Measurements from ENCODE around the gene TMEM129. TPM values are rescaled to one million over a fixed set of nuclear protein-coding genes. Genes with fewer than 3 reads are reported as not detected.

The TMEM129 gene
- total and polyA plus RNA-seq, 2 donors: 15.1 to 23.2 TPM

DNA sequence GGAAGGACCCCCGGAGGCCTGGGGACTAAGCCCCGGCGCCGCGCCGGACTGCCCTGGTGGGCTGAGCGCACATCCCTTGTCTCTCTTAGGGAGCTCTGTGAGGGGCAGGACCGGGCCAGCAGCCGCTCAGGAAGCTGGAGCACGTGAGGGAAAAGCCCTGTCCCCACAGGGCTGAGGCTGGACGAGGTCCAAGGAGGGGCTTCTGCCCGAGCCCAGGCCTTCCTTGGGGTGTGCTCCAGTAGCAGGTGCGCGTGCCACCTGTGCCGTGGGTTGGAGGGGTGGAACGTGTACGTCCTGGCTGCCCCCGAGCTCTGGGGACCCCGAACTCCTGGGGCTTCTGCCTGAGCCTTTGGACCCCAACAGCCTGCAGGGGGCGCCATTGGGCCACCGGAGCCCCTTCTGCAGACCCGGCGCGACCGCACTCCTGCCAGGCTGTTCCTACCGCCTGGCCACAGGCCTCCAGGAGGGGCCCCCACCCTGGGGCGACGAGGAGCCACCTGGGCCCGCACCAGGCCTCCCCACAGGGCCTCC is 27.4 kb upstream of the TMEM129 start:
- Histone ChIP-seq H3K4me1 (ENCODE audit: control insufficient read depth in 2 of 2, insufficient read depth in 2 of 2, low read length in 2 of 2) (peaks cover 9 to 37% of the 10 kb centered on the region in 2 donors), H3K9me3 (ENCODE audit: control insufficient read depth in 2 of 2, insufficient read depth in 1 of 2, low read length in 1 of 2) (no peaks in the 10 kb centered on the region), H3K27ac (ENCODE audit: low read depth in 1 of 2, low read length in 1 of 2) (no peak overlapping the region), H3K4me3 (ENCODE audit: low read length in 2 of 2) (no peak overlapping the region), H3K27me3 (ENCODE audit: control insufficient read depth in 2 of 2, insufficient read depth in 1 of 2, low read length in 1 of 2) (peaks cover 0 to 9% of the 10 kb centered on the region in 2 donors), H3K36me3 (ENCODE audit: control insufficient read depth in 2 of 2, insufficient read depth in 2 of 2, low read length in 1 of 2) (peaks cover 21% of the 10 kb centered on the region in 2 donors)
- WGBS: 4% methylated on average over 29 of the region's 29 CpGs
- peak; percentile 55 to 92 (median 80) for DNase-seq (ENCODE audit: low read depth in 6 of 9, low spot score in 9 of 9)

DNA sequence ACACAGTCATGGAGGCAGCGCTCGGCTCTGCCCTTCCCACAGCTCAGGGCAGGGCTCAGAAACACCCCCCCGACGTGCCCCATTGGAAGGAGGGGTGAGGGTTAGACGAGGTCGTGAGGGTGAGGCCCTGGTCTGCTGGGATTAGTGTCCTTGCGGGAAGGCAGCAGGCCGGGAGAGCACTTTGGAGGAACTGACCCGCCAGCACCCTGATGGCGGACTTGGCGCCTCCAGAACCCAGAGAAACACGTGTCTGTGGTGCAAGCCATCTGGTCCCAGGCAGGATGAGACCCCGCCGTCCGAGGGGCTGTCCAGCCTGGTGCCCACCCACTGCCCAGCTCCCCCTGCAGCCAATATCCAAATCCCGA is 26.5 kb upstream of the TMEM129 start:
- 94% methylated on average over 16 of the region's 16 CpGs for WGBS
- Histone ChIP-seq H3K36me3 (ENCODE audit: control insufficient read depth in 2 of 2, insufficient read depth in 2 of 2, low read length in 1 of 2) (peaks cover 24 to 28% of the 10 kb centered on the region in 2 donors), H3K9me3 (ENCODE audit: control insufficient read depth in 2 of 2, insufficient read depth in 1 of 2, low read length in 1 of 2) (no peaks in the 10 kb centered on the region), H3K4me3 (ENCODE audit: low read length in 2 of 2) (no peak overlapping the region), H3K27me3 (ENCODE audit: control insufficient read depth in 2 of 2, insufficient read depth in 1 of 2, low read length in 1 of 2) (peaks cover 0 to 9% of the 10 kb centered on the region in 2 donors), H3K4me1 (ENCODE audit: control insufficient read depth in 2 of 2, insufficient read depth in 2 of 2, low read length in 2 of 2) (peaks cover 5 to 28% of the 10 kb centered on the region in 2 donors), H3K27ac (ENCODE audit: low read depth in 1 of 2, low read length in 1 of 2) (no peak overlapping the region)
- DNase-seq (ENCODE audit: low read depth in 6 of 9, low spot score in 9 of 9): no peak

- Histone ChIP-seq H3K27ac (ENCODE audit: low read depth in 1 of 2, low read length in 1 of 2) (no peak overlapping the region), H3K36me3 (ENCODE audit: control insufficient read depth in 2 of 2, insufficient read depth in 2 of 2, low read length in 1 of 2) (peaks cover 30 to 33% of the 10 kb centered on the region in 2 donors), H3K27me3 (ENCODE audit: control insufficient read depth in 2 of 2, insufficient read depth in 1 of 2, low read length in 1 of 2) (peaks cover 0 to 9% of the 10 kb centered on the region in 2 donors), H3K9me3 (ENCODE audit: control insufficient read depth in 2 of 2, insufficient read depth in 1 of 2, low read length in 1 of 2) (no peaks in the 10 kb centered on the region), H3K4me3 (ENCODE audit: low read length in 2 of 2) (no peak overlapping the region), H3K4me1 (ENCODE audit: control insufficient read depth in 2 of 2, insufficient read depth in 2 of 2, low read length in 2 of 2) (peaks cover 0 to 22% of the 10 kb centered on the region in 2 donors)
- WGBS: 94% methylated on average over 33 of the region's 33 CpGs
- no peak for DNase-seq (ENCODE audit: low read depth in 6 of 9, low spot score in 9 of 9)
These were observed 25.9 kb upstream of the TMEM129 start for GRCh38 chr4:1746919-1747602.

- peaks cover 0 to 9% of the 10 kb centered on the region in 2 donors for H3K27me3 ChIP-seq (ENCODE audit: control insufficient read depth in 2 of 2, insufficient read depth in 1 of 2, low read length in 1 of 2)
- 25% methylated on average over 17 of the region's 17 CpGs for WGBS
- H3K4me3 ChIP-seq (ENCODE audit: low read length in 2 of 2): no peak overlapping the region
- peaks cover 37 to 41% of the 10 kb centered on the region in 2 donors for H3K36me3 ChIP-seq (ENCODE audit: control insufficient read depth in 2 of 2, insufficient read depth in 2 of 2, low read length in 1 of 2)
- no peaks in the 10 kb centered on the region for H3K9me3 ChIP-seq (ENCODE audit: control insufficient read depth in 2 of 2, insufficient read depth in 1 of 2, low read length in 1 of 2)
- H3K4me1 ChIP-seq (ENCODE audit: control insufficient read depth in 2 of 2, insufficient read depth in 2 of 2, low read length in 2 of 2): peaks cover 0 to 15% of the 10 kb centered on the region in 2 donors
- H3K27ac ChIP-seq (ENCODE audit: low read depth in 1 of 2, low read length in 1 of 2): no peak overlapping the region
- peak in 6 of 9 donors; percentile 54 to 81 (median 72) for DNase-seq (ENCODE audit: low read depth in 6 of 9, low spot score in 9 of 9)
These were observed 25.2 kb upstream of the TMEM129 start for GRCh38 chr4:1746265-1746691.

GRCh38 chr4:1745697-1746096 is 24.6 kb upstream of the TMEM129 start:
- peaks cover 0 to 11% of the 10 kb centered on the region in 2 donors for H3K4me1 ChIP-seq (ENCODE audit: control insufficient read depth in 2 of 2, insufficient read depth in 2 of 2, low read length in 2 of 2)
- WGBS: 91% methylated on average over 12 of the region's 12 CpGs
- DNase-seq (ENCODE audit: low read depth in 6 of 9, low spot score in 9 of 9): no peak
- H3K36me3 ChIP-seq (ENCODE audit: control insufficient read depth in 2 of 2, insufficient read depth in 2 of 2, low read length in 1 of 2): peaks cover 43 to 46% of the 10 kb centered on the region in 2 donors
- H3K9me3 ChIP-seq (ENCODE audit: control insufficient read depth in 2 of 2, insufficient read depth in 1 of 2, low read length in 1 of 2): no peaks in the 10 kb centered on the region
- H3K4me3 ChIP-seq (ENCODE audit: low read length in 2 of 2): no peak overlapping the region
- H3K27me3 ChIP-seq (ENCODE audit: control insufficient read depth in 2 of 2, insufficient read depth in 1 of 2, low read length in 1 of 2): peaks cover 0 to 9% of the 10 kb centered on the region in 2 donors
- no peak overlapping the region for H3K27ac ChIP-seq (ENCODE audit: low read depth in 1 of 2, low read length in 1 of 2)

GRCh38 chr4:1745165-1745564 is 24.0 kb upstream of the TMEM129 start:
- no peak overlapping the region for H3K27ac ChIP-seq (ENCODE audit: low read depth in 1 of 2, low read length in 1 of 2)
- peaks cover 0 to 11% of the 10 kb centered on the region in 2 donors for H3K4me1 ChIP-seq (ENCODE audit: control insufficient read depth in 2 of 2, insufficient read depth in 2 of 2, low read length in 2 of 2)
- H3K27me3 ChIP-seq (ENCODE audit: control insufficient read depth in 2 of 2, insufficient read depth in 1 of 2, low read length in 1 of 2): peaks cover 0 to 9% of the 10 kb centered on the region in 2 donors
- 97% methylated on average over 13 of the region's 13 CpGs for WGBS
- no peak overlapping the region for H3K4me3 ChIP-seq (ENCODE audit: low read length in 2 of 2)
- peaks cover 49 to 52% of the 10 kb centered on the region in 2 donors for H3K36me3 ChIP-seq (ENCODE audit: control insufficient read depth in 2 of 2, insufficient read depth in 2 of 2, low read length in 1 of 2)
- DNase-seq (ENCODE audit: low read depth in 6 of 9, low spot score in 9 of 9): no peak
- no peaks in the 10 kb centered on the region for H3K9me3 ChIP-seq (ENCODE audit: control insufficient read depth in 2 of 2, insufficient read depth in 1 of 2, low read length in 1 of 2)

- no peak overlapping the region for H3K27ac ChIP-seq (ENCODE audit: low read depth in 1 of 2, low read length in 1 of 2)
- H3K36me3 ChIP-seq (ENCODE audit: control insufficient read depth in 2 of 2, insufficient read depth in 2 of 2, low read length in 1 of 2): peaks cover 55 to 57% of the 10 kb centered on the region in 2 donors
- H3K9me3 ChIP-seq (ENCODE audit: control insufficient read depth in 2 of 2, insufficient read depth in 1 of 2, low read length in 1 of 2): no peaks in the 10 kb centered on the region
- H3K4me3 ChIP-seq (ENCODE audit: low read length in 2 of 2): no peak overlapping the region
- H3K27me3 ChIP-seq (ENCODE audit: control insufficient read depth in 2 of 2, insufficient read depth in 1 of 2, low read length in 1 of 2): peaks cover 0 to 9% of the 10 kb centered on the region in 2 donors
- no peak for DNase-seq (ENCODE audit: low read depth in 6 of 9, low spot score in 9 of 9)
- 98% methylated on average over 14 of the region's 14 CpGs for WGBS
- peaks cover 0 to 10% of the 10 kb centered on the region in 2 donors for H3K4me1 ChIP-seq (ENCODE audit: control insufficient read depth in 2 of 2, insufficient read depth in 2 of 2, low read length in 2 of 2)
These were observed 23.4 kb upstream of the TMEM129 start for GRCh38 chr4:1744552-1744951.

DNA sequence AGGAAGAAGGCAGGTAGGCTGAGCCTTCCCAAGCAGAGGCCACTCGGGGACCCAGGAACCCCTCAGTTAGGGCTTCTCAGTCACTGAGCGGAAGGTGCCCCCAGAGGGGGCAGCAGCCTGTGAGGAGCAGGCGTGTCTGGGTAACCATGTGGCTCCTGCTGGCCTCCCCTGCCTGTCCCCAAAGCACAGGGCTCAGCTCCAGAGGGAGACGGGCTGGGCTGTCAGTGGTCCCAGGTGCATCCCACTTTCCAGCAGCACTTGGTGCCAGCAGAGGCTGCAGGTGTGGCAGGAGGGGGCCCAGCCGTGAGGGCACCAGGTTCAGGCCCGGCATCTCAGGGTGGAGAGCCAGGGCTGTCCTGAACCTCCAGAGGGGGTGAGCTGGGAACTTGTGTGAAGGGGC is 22.9 kb upstream of the TMEM129 start:
- Histone ChIP-seq H3K27ac (ENCODE audit: low read depth in 1 of 2, low read length in 1 of 2) (no peak overlapping the region), H3K4me3 (ENCODE audit: low read length in 2 of 2) (no peak overlapping the region), H3K36me3 (ENCODE audit: control insufficient read depth in 2 of 2, insufficient read depth in 2 of 2, low read length in 1 of 2) (peaks cover 61 to 63% of the 10 kb centered on the region in 2 donors), H3K9me3 (ENCODE audit: control insufficient read depth in 2 of 2, insufficient read depth in 1 of 2, low read length in 1 of 2) (peaks cover 0 to 4% of the 10 kb centered on the region in 2 donors), H3K27me3 (ENCODE audit: control insufficient read depth in 2 of 2, insufficient read depth in 1 of 2, low read length in 1 of 2) (peaks cover 0 to 9% of the 10 kb centered on the region in 2 donors), H3K4me1 (ENCODE audit: control insufficient read depth in 2 of 2, insufficient read depth in 2 of 2, low read length in 2 of 2) (peaks cover 0 to 8% of the 10 kb centered on the region in 2 donors)
- DNase-seq (ENCODE audit: low read depth in 6 of 9, low spot score in 9 of 9): no peak
- WGBS: 99% methylated on average over 6 of the region's 6 CpGs

GRCh38 chr4:1743551-1743950 is 22.4 kb upstream of the TMEM129 start:
- DNase-seq (ENCODE audit: low read depth in 6 of 9, low spot score in 9 of 9): no peak
- WGBS: 89% methylated on average over 12 of the region's 12 CpGs
- H3K27ac ChIP-seq (ENCODE audit: low read depth in 1 of 2, low read length in 1 of 2): no peak overlapping the region
- peaks cover 64 to 67% of the 10 kb centered on the region in 2 donors for H3K36me3 ChIP-seq (ENCODE audit: control insufficient read depth in 2 of 2, insufficient read depth in 2 of 2, low read length in 1 of 2)
- H3K27me3 ChIP-seq (ENCODE audit: control insufficient read depth in 2 of 2, insufficient read depth in 1 of 2, low read length in 1 of 2): peaks cover 0 to 8% of the 10 kb centered on the region in 2 donors
- H3K4me3 ChIP-seq (ENCODE audit: low read length in 2 of 2): no peak overlapping the region
- H3K4me1 ChIP-seq (ENCODE audit: control insufficient read depth in 2 of 2, insufficient read depth in 2 of 2, low read length in 2 of 2): peaks cover 0 to 5% of the 10 kb centered on the region in 2 donors
- H3K9me3 ChIP-seq (ENCODE audit: control insufficient read depth in 2 of 2, insufficient read depth in 1 of 2, low read length in 1 of 2): peaks cover 0 to 8% of the 10 kb centered on the region in 2 donors
